Stimulated activated CD8-positive, alpha-beta memory T cell treated with anti-CD3 and anti-CD28 coated beads, Interleukin-4, amount 100 ng/mL, for 4 hours (primary cell): ENCODE data around the gene FAM72A.
"Not testable (repeated sequence)": the region's sequence is repeated elsewhere in the genome, so short reads cannot be mapped to it uniquely, and the experiment has no call there.

Experiments
- DNase-seq, 2 donors: peaks; one replicate each; pipeline ENCODE4 v3.0.0-alpha.2; 2020; ENCODE audit warnings: low read depth in 2 of 2, low spot score in 1 of 2

The FAM72A gene

DNA sequence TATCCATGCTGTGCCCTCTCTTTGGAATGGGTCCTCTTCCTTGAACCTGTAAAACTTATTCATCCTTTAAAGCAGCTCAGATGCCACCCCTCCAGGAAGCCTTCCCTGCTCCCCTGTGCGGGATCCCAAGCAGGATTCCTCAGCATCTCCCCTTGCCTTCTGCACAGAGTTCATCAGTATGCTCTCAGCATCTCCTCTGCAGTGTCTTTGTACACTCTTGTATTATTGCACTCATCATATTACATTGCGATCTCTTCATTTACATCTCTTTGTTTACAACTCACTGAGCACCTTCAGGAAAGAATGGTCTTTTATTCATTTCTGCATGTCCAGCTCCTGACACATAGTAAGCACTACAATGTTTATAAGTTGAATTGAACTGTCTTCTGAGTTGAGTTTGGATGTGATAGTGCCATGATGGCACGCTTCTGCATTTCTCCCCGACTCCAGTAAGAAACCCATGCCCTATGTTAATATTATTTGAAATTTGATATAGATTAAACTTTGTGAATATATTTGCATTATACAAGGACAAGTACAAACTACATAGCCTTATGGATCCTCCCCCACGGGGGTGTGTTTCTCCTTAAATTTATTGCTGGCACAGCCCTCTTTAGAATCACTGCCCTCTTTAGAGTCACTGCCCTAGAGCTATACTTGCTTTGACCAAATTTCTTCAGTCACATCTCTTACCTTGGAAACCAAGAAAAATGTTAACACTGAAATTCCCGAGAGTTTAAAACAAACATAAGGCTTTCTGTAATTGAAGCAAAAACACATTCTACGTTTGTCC is 13.2 kb upstream of the FAM72A start:
- DNase-seq: not testable (repeated sequence)

- not testable (repeated sequence) for DNase-seq
These were observed 8.2 kb upstream of the FAM72A start for GRCh38 chr1:206210802-206211201.

GRCh38 chr1:206205569-206205968 is 2.9 kb upstream of the FAM72A start:
- DNase-seq: not testable (repeated sequence)

DNA sequence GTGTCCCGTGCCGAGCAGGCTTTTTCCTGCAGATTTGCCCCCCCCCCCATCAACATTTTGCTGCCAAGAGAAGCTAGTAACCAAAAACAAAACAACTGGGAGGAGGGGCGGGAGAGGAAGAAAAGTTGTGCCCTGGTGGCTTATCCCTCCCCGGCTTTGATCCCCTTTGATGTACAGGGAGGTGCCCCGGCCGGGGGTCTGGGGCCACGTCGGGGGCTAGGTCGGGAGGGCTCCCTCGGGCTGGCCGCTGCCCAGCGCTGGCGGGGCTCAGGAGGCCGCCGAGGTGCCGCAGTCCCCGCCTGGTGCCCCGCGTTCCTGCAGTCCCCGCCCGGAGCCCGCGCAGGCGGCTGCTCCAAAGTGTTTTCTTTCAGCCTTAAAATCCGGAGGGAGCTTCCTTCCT is 2.2 kb upstream of the FAM72A start:
- not testable (repeated sequence) for DNase-seq

DNA sequence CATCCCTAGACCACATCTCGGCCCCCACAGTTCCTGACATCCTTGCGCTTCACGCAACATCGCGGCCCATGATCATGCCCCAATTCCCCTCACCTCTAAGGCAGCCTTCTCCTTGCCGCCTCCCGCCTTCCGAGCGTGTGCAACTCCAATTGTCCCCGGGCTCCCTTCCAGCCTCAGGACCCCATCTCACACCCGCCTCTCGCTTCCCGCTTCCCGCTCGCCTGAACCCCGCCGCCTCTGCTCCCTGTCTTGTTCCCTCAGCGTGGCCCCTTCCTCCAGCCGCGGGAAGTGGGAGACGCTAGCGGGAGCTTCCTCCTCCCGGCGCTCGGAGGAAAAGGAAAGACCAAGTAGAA is 1.5 kb upstream of the FAM72A start:
- DNase-seq: not testable (repeated sequence)

DNA sequence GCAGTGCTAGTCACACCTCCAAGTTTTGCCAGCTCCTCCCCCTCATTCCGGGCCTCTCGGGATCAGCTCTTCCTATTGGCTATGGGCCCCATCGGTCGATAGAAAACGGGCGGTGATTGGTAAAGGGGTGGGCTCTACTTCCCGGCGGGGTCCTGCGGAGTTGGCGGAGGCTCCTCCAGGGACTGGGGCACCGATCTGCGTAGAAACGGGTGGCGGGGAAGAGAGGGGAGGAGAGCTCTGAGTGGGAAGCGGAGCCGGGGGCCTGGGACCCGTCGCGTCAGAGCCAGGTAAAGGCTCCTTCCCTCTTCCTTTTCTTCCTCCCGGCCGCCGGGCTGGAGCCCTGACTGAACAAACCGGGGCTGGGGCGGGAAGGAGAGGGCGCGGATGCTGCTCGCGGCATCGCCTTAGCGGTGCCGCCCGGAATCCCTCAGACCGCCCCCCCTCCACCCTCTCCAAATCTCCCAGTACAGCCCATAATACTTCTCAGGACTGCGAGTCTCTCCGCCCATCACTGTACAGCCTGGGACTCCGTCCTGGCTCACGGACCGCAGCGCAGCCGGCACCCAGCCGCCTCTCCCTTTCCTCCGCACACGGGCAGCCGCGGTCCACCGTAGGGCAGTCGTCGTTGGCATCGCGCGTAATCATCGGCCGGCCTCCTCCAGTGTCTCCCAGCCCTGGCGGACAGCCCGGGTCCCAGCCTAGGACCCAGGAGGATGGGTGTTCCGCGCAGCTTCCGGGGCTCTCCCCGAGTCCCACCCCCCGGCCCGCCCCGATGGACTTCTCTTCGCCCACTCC is 922 bp upstream of the FAM72A start, which contains the start of gene SRGAP2:
Gene SRGAP2, plus strand, starts transcription at position 178 of the 795 bp plus-strand sequence. CDS start 2,430 bp downstream, outside the sequence.
- peak in 1 of 2 donors; percentile 0 for DNase-seq

DNA sequence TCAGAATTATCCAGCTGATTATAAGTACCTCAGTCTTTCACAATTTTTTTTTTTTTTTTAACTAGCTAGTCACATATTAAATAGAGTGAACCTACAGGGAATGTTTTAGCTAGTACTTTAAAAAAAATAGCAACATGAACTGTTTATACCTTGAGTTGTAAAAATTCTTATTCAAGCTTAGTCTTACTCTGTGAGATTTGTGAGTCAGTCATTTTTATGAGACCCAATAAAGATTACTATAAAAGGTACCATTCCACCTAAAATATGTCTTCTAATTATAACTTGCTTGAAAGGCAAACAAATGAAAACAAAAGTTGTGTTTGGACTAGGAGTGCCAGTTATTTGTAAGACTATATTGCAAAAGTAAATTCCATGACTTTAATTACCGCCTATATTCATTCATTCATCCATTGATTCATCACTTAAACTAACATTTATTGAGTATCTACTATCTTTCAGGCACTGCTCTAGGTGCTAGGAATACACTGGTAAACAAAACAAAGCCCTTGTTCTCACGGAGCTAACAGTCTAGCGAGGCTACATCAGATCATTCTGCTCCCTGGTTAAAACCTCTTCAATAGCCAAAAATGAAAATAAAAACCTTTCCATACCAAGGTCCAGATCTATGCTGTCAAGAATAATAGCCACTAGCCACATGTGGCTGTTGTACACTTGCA is 5.8 kb downstream of the FAM72A start:
- not testable (repeated sequence) for DNase-seq

DNA sequence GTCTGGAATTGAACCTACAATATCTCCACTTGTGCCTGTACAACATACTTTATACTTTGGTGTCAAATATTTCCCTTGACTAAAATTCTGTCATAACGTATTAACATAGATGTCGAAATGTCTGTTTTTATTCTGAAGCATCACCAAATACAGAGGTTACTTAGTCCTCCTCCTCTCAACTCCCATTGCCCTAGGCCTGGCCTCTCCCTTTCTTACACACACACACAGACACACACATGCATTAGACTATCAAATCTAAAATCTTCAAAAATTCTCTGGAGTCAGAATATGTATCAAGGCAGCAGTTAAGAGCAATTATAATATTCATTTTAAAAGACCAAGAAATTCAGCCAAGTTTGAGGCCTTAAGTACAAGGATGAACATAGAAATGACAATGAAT is 7.5 kb downstream of the FAM72A start:
- not testable (repeated sequence) for DNase-seq

- DNase-seq: not testable (repeated sequence)
These were observed 15.8 kb downstream of the FAM72A start for GRCh38 chr1:206186826-206187225.

DNA sequence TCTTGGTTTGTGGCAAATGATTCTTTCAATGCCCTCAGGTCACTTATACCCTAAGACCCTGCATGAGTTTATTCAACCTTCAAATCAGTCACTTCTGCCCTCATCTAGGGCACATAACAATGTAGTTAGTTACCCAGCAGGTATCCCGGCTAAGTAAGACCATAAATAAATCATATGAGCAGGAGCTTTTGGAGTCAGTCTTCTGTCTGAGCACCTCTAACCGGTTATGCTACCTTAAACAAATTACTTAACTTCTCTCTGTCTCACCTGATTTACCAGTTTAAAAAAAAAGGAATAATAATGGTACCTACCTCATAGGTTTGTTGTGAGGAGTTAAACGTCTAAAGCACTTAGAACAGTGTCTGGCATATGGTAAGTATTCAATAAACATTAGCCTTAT is 16.9 kb downstream of the FAM72A start:
- not testable (repeated sequence) for DNase-seq

- DNase-seq: not testable (repeated sequence)
These were observed 18.9 kb downstream of the FAM72A start for GRCh38 chr1:206183788-206184187.

GRCh38 chr1:206182368-206183317 is 20.0 kb downstream of the FAM72A start:
- not testable (repeated sequence) for DNase-seq

DNA sequence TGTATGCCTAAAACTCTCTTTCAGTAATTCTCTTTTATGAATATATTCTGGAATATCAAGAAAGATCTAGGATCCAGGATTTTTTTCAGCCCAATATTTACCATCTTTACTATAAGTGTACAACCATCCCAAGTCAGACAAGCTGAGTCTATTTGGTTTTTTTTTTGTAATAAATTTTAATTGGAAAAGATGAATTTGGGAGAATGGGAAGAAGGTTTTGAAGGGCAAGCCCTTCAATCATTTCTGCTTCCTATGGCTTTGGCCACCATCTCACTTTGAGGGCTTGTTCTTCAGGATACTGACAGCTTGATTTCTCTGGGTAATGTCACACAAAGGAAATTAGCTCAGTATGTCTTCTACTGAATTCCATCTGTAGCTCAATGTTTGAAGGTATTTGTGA is 23.0 kb downstream of the FAM72A start:
- not testable (repeated sequence) for DNase-seq

GRCh38 chr1:206178061-206178989 is 24.3 kb downstream of the FAM72A start:
- DNase-seq: not testable (repeated sequence)

DNA sequence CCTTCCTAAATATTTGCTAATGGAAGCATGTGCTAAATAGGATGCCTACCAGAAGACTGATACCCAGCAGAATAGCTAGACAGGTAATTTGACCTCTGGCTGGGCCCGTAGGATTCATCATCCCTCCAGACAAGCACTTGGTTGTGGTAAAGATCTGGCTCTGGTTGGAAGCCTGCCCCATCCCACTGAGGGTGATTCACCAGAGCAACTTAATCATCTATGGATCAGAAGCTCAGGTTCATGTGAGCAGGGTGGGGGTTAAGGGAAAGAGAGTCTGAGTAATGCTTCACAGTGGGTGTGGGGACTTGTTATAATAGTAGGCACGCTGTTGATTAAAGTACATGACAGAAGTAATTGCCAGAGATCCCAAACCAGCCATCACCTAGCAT is 26.5 kb downstream of the FAM72A start:
- not testable (repeated sequence) for DNase-seq

DNA sequence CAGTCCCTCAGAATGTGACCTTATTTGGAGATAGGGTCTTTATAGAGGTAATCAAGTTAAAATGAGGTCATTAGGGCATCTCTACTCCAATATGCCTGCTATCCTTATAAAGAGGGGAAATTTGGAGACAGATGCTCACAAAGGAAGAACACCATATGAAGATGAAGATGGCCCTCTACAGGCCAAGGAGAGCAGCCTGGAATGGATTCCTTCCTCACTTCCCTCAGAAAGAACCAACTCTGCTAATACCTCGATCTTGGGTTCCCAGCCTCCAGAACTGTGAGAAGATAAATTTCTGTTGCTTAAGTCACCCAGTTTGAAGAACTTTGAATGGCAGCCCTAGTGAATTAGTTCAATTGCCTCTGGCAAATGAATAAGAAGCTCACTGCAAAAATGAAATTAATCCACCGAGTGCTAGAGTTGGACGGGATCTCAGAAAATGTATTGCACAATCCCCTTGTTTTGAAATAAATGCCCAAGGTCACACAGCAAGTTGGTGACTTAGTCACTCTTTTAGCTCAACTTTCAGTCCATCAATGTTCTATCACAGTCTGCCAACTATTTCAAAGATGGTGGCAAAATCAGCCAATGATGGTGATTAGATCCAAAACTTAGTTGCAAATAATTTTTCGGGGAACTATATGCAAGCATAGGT is 27.1 kb downstream of the FAM72A start:
- not testable (repeated sequence) for DNase-seq

GRCh38 chr1:206174182-206174868 is 28.3 kb downstream of the FAM72A start:
- not testable (repeated sequence) for DNase-seq

- DNase-seq: not testable (repeated sequence)
These were observed 29.4 kb downstream of the FAM72A start for GRCh38 chr1:206173110-206173719.
